HG03520 (cell line): Measurements from ENCODE around the gene SCAP.
"Not testable (repeated sequence)": the region's sequence is repeated elsewhere in the genome, so short reads cannot be mapped to it uniquely, and the experiment has no call there.

Experiments
- ATAC-seq: cut with Tn5 transposase; IDR thresholded peaks from one replicate; pipeline ENCODE4 v1.9.1; 2021; ENCODE audit warnings: mild to moderate bottlenecking, moderate library complexity; ENCODE audit not compliant: unreplicated experiment

Gene SCAP

GRCh38 chr3:47481763-47482162 lies 6.0 kb upstream of the SCAP start:
- ATAC-seq, result not testable (repeated sequence)

GRCh38 chr3:47480267-47480666 lies 4.5 kb upstream of the SCAP start:
- ATAC-seq, result not testable (repeated sequence)

GRCh38 chr3:47479826-47480160 lies 4.1 kb upstream of the SCAP start:
- no peak for ATAC-seq

GRCh38 chr3:47478022-47478421 lies 2.3 kb upstream of the SCAP start:
- ATAC-seq, result no peak

DNA sequence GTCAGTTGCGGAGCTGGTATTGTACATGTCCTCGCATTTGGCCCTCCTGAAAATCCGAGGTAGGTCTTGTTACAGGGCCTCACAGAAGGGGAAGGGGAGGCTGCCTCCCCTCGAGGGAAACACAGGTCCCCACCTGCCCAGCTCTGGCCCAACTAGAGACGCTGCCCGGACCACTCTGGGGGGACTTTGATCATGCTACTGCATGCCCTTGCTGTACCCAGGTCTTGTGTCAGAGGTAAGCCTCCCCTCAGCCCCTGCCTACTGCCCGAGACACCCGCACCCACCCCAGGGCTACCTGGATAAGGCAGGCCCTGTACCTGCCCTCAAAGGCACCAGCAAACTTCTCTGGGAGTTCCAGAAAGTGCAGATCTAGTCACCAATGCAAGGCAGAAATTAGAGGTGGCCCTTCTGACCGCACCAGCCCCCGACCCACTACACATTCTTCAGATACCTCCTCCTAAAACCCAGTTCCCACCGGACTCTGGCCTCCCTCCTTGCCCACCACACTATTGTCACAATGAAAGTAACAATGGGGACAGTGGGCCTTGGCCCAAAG lies 981 bp upstream of the SCAP start:
- ATAC-seq, result no peak

DNA sequence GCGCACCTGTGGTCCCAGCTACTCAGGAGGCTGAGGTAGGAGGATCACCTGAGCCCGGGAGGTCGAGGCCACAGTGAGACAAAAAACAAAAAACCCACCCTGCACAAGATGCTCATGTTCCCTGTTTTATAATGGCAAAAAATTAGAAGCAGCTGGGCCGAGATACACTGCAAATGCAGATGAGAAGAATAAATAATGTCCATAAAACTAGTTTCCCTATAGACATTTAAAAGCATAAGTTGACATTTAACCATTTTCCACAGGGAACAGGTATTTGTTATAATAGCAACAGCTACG lies 537 bp upstream of the SCAP start:
- ATAC-seq, result no peak

DNA sequence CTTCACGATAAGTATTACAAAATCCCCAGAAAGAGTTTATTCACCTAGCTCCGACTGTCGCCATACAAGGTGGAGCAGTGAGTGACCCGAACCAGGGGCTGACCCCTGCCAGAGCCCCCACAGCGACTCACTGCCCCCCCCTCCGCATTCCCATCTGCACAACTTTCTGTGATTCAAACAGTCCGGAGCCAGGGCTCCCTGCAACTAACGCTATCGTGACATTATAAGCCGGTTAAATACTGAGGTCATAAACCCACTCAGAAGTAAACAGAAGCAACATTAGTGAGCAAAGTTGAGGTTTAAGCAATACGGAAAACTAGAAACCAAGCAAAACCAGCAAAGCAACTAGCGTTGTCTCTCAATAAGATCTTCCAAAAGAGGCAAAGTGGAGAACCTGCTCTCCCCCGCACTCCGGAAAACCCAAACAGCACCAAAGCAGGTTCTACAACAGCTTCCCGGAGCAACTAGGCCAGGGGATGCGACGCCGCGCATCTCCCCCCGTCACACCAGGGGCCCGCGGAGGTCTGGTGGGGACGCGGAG lies 642 bp downstream of the SCAP start:
- no peak for ATAC-seq

- no peak for ATAC-seq
Observed at GRCh38 chr3:47473391-47473790, 2.4 kb downstream of the SCAP start.

- ATAC-seq, result no peak
Observed at GRCh38 chr3:47469616-47470015, 6.1 kb downstream of the SCAP start.

DNA sequence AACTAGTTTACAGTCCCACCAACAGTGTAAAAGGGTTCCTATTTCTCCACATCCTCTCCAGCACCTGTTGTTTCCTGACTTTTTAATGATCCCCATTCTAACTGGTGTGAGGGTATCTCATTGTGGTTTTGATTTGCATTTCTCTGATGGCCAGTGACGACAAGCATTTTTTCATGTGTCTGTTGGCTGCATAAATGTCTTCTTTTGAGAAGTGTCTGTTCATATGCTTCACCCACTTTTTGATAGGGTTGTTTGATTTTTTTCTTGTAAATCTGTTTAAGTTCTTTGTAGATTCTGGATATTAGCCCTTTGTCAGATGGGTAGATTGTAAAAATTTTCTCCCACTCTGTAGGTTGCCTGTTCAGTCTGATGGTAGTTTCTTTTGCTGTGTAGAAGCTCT lies 7.4 kb downstream of the SCAP start:
- not testable (repeated sequence) for ATAC-seq

DNA sequence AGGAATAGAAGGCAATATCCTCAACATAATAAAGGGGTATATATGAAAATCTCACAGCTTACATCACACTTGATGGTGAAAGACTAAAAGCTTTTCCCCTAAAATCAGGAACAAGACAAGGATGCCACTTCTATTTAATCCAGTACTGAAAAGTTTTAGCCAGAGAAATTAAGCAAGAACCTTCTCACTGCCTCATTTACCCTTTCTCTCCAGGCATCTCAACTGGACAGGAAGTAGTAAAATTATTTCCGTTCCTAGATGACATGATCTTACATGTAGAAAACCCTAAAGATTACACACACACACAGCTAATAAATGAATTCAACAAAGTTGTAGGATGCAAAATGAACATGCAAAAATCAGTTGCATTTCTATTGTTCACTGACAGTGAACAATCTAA lies 11.2 kb downstream of the SCAP start:
- ATAC-seq, result no peak

DNA sequence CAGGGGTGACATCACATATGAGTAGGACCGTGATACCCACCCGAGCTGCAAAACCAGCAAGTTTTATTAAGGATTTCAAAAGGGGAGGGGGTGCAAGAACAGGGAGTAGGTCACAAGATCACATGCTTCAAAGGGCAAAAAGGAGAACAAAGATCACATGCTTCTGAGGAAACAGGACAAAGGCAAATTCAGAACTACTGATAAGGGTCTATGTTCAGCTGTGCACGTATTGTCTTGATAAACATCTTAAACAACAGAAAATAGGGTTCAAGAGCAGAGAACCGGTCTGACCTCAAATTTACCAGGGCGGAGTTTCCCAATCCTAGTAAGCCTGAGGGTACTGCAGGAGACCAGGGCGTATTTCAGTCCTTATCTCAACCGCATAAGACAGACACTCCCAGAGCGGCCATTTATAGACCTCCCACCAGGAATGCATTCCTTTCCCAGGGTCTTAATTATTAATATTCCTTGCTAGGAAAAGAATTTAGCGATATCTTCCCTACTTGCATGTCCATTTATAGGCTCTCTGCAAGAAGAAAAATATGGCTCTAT lies 16.1 kb downstream of the SCAP start:
- not testable (repeated sequence) for ATAC-seq

DNA sequence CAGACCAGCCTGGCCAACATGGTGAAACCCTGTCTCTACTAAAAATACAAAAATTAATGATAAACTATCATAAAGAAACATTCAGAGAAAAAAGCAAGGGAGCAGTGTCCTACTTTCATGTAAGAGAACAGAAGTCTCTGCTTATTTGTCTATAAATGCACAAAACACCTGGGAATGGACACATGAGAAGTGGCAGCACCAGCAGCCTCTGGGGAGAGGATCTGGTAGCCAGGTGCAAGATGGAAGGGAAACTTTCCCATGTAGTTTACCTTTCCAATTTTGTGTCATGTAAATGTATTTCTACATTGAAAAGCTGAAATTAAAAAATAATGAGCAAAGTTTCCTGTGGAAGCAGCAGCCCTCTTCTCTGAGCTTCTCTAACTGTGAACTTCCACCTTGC lies 18.8 kb downstream of the SCAP start:
- ATAC-seq, result no peak

DNA sequence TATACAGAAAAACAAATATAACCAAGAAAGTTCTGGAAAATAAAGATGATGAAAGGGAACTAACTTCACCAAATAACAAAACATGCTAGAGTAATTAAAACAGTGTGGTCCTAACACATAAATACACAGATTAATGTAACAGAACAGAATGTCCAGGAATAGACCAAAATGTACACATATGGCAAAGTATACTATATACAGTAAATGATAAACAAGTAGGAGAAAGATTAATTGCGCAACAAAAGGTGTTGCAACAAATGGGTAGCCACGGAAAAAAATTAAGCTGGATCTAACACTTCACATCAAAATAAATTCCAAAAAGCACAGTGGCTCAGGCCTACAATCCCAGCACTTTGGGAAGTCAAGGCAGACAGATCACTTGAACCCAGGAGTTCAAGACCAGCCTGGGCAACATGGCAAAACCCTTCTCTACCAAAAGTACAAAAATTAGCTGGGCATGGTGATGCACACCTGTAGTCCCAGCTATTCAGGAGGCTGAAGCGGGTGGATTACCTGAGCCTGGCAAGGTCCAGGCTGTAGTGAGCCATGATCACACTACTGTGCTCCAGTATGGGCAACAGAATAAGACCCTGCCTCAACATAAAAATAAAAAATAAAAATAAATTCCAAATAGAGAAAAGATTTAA lies 19.8 kb downstream of the SCAP start:
- ATAC-seq, result no peak

DNA sequence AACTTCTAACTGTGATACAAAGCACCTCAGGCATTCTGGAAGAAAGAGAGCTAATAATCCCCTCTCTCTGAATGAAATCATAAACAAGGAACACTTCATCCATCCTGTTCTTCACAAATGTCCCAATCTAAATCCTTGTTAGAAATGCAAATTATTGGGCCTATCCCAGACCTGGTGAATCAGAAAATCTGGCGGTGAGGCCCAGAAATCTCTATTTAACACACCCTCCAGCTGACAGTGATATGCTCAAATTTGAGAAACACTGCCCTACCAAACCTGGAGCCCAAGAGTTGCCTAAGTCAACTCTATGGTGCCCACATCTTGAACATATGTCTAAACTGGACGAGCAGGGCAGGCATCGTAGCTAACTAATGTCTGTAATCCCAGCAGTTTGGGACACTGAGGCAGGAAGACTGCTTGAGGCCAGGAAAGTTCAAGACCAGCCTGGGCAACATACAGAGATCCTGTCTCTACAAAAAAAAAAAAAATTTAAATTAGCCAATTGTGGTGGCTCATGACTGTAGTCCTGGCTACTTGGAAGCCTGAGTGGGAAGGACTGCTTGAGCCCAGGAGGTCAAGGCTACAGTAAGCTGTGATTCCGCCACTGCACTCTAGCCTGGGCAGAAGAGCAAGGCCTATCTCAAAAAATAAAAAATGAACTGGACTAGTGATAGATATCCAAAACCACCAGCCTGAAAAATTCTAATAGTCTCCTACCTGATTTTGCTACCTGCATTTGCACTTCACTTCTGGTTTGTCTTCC lies 23.1 kb downstream of the SCAP start:
- no peak for ATAC-seq

GRCh38 chr3:47444103-47444502 lies 31.6 kb downstream of the SCAP start:
- ATAC-seq, result no peak

DNA sequence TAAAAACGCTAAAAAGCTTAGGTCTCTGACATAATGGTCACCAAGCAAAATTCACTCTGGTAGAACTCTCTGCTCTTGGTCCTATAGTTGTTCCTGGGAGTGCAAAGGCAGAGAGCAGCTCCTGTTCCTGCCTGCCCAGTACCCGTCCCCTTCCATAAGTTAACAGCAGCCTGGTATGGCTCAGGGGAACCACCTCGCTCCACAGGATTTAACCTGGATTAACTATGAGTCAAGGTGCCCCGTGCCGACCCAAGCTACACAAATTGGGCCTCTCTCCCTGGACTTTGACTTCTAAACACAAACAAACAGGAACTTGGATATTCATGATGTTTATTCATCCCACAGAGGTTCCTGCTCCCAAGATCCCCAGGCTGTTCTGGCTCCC lies 32.1 kb downstream of the SCAP start:
- ATAC-seq, result no peak

- no peak for ATAC-seq
Observed at GRCh38 chr3:47441796-47442551, 33.8 kb downstream of the SCAP start.

- ATAC-seq, result no peak
Observed at GRCh38 chr3:47440131-47440530, 35.6 kb downstream of the SCAP start.

- no peak for ATAC-seq
Observed at GRCh38 chr3:47436180-47436579, 39.6 kb downstream of the SCAP start.

DNA sequence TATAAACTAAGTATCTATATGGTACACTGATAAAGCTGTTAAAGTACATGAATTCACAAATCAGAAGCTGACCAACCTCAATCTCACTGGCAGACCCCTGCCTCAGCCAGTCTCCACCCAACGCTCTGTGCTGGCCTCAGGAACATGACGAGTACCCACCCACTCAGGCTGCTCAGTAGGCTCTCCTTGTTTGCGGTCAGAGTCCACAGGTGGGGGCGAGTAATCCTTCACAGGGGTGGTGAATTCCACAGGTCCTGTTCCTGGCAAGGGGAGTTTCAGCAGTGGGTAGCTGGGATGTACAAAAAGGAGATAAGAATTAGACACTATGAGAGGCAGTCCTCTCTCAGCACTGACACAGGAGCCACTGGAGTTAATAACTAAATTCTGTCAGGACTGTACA lies 40.9 kb downstream of the SCAP start:
- no peak for ATAC-seq
